NCI-H187 treated with DMSO at 0.1 percent for 48 hours (cell line): Measurements from ENCODE around the gene SNRNP35.
"Not testable (repeated sequence)": the region's sequence is repeated elsewhere in the genome, so short reads cannot be mapped to it uniquely, and the experiment has no call there.

ENCODE experiments used
- DNase-seq: peaks from one replicate; lab custom pipeline; 2025; lab: John Stamatoyannopoulos, UW

SNRNP35 gene

GRCh38 chr12:123489580-123489979, 31.6 kb downstream of the SNRNP35 start:
- no peak for DNase-seq

GRCh38 chr12:123490089-123490488, 32.1 kb downstream of the SNRNP35 start:
- DNase-seq = no peak

GRCh38 chr12:123491056-123491455, 33.1 kb downstream of the SNRNP35 start:
- no peak for DNase-seq

GRCh38 chr12:123491481-123491880, 33.5 kb downstream of the SNRNP35 start:
- no peak for DNase-seq

GRCh38 chr12:123492339-123493039, 34.5 kb downstream of the SNRNP35 start:
- DNase-seq = not testable (repeated sequence)

- no peak for DNase-seq
Observed at GRCh38 chr12:123494124-123494851, 36.3 kb downstream of the SNRNP35 start.

- DNase-seq = no peak
Observed at GRCh38 chr12:123497065-123497464, 39.1 kb downstream of the SNRNP35 start.

- DNase-seq = no peak
Observed at GRCh38 chr12:123498126-123498825, 40.3 kb downstream of the SNRNP35 start.

GRCh38 chr12:123499332-123499731, 41.4 kb downstream of the SNRNP35 start:
- DNase-seq = no peak

GRCh38 chr12:123502163-123502704, 44.3 kb downstream of the SNRNP35 start:
- DNase-seq = no peak

GRCh38 chr12:123506059-123506842, 48.3 kb downstream of the SNRNP35 start:
- no peak for DNase-seq

GRCh38 chr12:123506843-123507236, 48.9 kb downstream of the SNRNP35 start:
- DNase-seq = no peak

GRCh38 chr12:123512838-123513665, 55.1 kb downstream of the SNRNP35 start:
- DNase-seq = peak; percentile 62

GRCh38 chr12:123513805-123514204, 55.9 kb downstream of the SNRNP35 start:
- no peak for DNase-seq

GRCh38 chr12:123514582-123515221, 56.8 kb downstream of the SNRNP35 start:
- DNase-seq = not testable (repeated sequence)

GRCh38 chr12:123516216-123516780, 58.4 kb downstream of the SNRNP35 start:
- no peak for DNase-seq
